ENCODE results near the gene LRRC40. TPM values are rescaled to one million over a fixed set of nuclear protein-coding genes. Genes with fewer than 3 reads are reported as not detected.
"Not testable (repeated sequence)": the region's sequence is repeated elsewhere in the genome, so short reads cannot be mapped to it uniquely, and the experiment has no call there.

Gene LRRC40
- total and polyA plus RNA-seq, 9 of the 15 experiments (the other 6 are each of a cell fraction or from before 2014, with no cell fraction given), result 16.1 to 36.2 (median 30.9) TPM

GRCh38 chr1:70190180-70190579 lies 15.2 kb downstream of the LRRC40 start:
- H4K20me1 ChIP-seq (replicated peaks; ENCODE audit: control insufficient read depth, insufficient read depth, low read length), result no peaks in the 10 kb centered on the region
- H3K27me3 ChIP-seq (ENCODE audit: control insufficient read depth in 2 of 2, insufficient read depth in 2 of 2, low read length in 2 of 2), result no peaks in the 10 kb centered on the region
- in situ Hi-C loops (cut with MboI), result no loop called here
- ATAC-seq (peak; percentile 52; the same call in 2 of the 3 replicates), FAIRE-seq (no peak), DNase-seq (ENCODE audit: extremely low read depth in 1 of 4, low spot score in 3 of 4) (no peak)
- TF ChIP-seq CBFA2T3 (IDR thresholded peaks at IDR 0.05) (no peak), SP1 (CRISPR knock-in tag; IDR thresholded peaks at IDR 0.05) (0 out of 2 replicates have a peak, but pooled peaks have one; percentile 12)
- CTCF ChIA-PET (ENCODE audit: low intra/inter-chr PET ratio), result no interaction called here
- no peak overlapping the region for H3K4me2 ChIP-seq (ENCODE audit: insufficient read depth, low read length)
- H3K9me1 ChIP-seq (ENCODE audit: control insufficient read depth, insufficient read depth, low read length), result no peaks in the 10 kb centered on the region
- H3K9me3 ChIP-seq (replicated peaks; ENCODE audit: control insufficient read depth, insufficient read depth, low read depth, low read length), result no peaks in the 10 kb centered on the region
- peaks cover 62% of the 10 kb centered on the region for H3K79me2 ChIP-seq (ENCODE audit: control insufficient read depth, insufficient read depth, low read length)
- POLR2A ChIA-PET, result interaction anchor here (0.9 to 1.1 kb wide), 2 partner anchors 16 to 18 kb away, joined by 3 read pairs; no protein-coding TSS in a partner anchor
- BruUV-seq (replicated peaks), result no TSS peak
- intact Hi-C loops (cut with micrococcal nuclease), result no loop called here
- peaks cover 7% of the 10 kb centered on the region; the same call in 2 of the 3 replicates for H3K36me3 ChIP-seq (ENCODE audit: control insufficient read depth, insufficient read depth, low read length)
- no peak overlapping the region for H3K9ac ChIP-seq (ENCODE audit: insufficient read depth in 1 of 2, low read depth in 2 of 2, low read length in 2 of 2)
- no peak overlapping the region for H3K27ac ChIP-seq (ENCODE audit: extremely low read depth, low read depth, low read length)
- no peak overlapping the region for H3K4me3 ChIP-seq
- H3K4me1 ChIP-seq (replicated peaks in 1 of 2; ENCODE audit: control insufficient read depth in 2 of 2, insufficient read depth in 2 of 2, low read length in 2 of 2), result no peaks in the 10 kb centered on the region
- H2AFZ ChIP-seq (ENCODE audit: low read depth, low read length), result no peak overlapping the region

- H3K9me3 ChIP-seq (replicated peaks; ENCODE audit: control insufficient read depth, insufficient read depth, low read depth, low read length), result no peaks in the 10 kb centered on the region
- 92% methylated on average over 2 of the region's 2 CpGs for WGBS (ENCODE audit: insufficient coverage, low coverage, missing lambda C conversion rate)
- no peak overlapping the region for H3K9ac ChIP-seq (ENCODE audit: insufficient read depth in 1 of 2, low read depth in 2 of 2, low read length in 2 of 2)
- no peaks in the 10 kb centered on the region for H3K4me1 ChIP-seq (replicated peaks in 1 of 2; ENCODE audit: control insufficient read depth in 2 of 2, insufficient read depth in 2 of 2, low read length in 2 of 2)
- TF ChIP-seq NRF1 (conservative IDR thresholded peaks at IDR 0.05 in 1 of 2, IDR thresholded peaks at IDR 0.05 in 1 of 2) (no peak), CHD4 (IDR thresholded peaks at IDR 0.05; ENCODE audit: insufficient read depth, insufficient replicate concordance, low read depth, low read length, poor library complexity, severe bottlenecking) (no peak), TGIF2 (CRISPR knock-in tag; IDR thresholded peaks at IDR 0.05) (no peak)
- H3K36me3 ChIP-seq (ENCODE audit: control insufficient read depth, insufficient read depth, low read length), result peaks cover 13% of the 10 kb centered on the region; the same call in 2 of the 3 replicates
- intact Hi-C loops (cut with micrococcal nuclease), result no loop called here
- BruUV-seq (replicated peaks), result no TSS peak
- ChIA-PET CTCF (ENCODE audit: low intra/inter-chr PET ratio) (no interaction called here), POLR2A (no interaction called here)
- ATAC-seq (no peak), DNase-seq (ENCODE audit: extremely low read depth in 1 of 4, low spot score in 3 of 4) (no peak), FAIRE-seq (no peak)
- no peaks in the 10 kb centered on the region for H4K20me1 ChIP-seq (replicated peaks; ENCODE audit: control insufficient read depth, insufficient read depth, low read length)
- peaks cover 47% of the 10 kb centered on the region for H3K79me2 ChIP-seq (ENCODE audit: control insufficient read depth, insufficient read depth, low read length)
- no peak overlapping the region for H3K27ac ChIP-seq (ENCODE audit: extremely low read depth, low read depth, low read length)
- H3K27me3 ChIP-seq (ENCODE audit: control insufficient read depth in 2 of 2, insufficient read depth in 2 of 2, low read length in 2 of 2), result no peaks in the 10 kb centered on the region
- no peak overlapping the region for H3K4me3 ChIP-seq
- H3K4me2 ChIP-seq (ENCODE audit: insufficient read depth, low read length), result no peak overlapping the region
- H2AFZ ChIP-seq (ENCODE audit: low read depth, low read length), result no peak overlapping the region
- no peaks in the 10 kb centered on the region for H3K9me1 ChIP-seq (ENCODE audit: control insufficient read depth, insufficient read depth, low read length)
- in situ Hi-C loops (cut with MboI), result no loop called here
These were observed 16.9 kb downstream of the LRRC40 start for GRCh38 chr1:70188522-70188921.

- H3K9me3 ChIP-seq (replicated peaks; ENCODE audit: control insufficient read depth, insufficient read depth, low read depth, low read length); H2AFZ ChIP-seq (ENCODE audit: low read depth, low read length); intact Hi-C loops (cut with micrococcal nuclease); H3K4me2 ChIP-seq (ENCODE audit: insufficient read depth, low read length); ATAC-seq; POLR2A ChIA-PET; DNase-seq (ENCODE audit: extremely low read depth in 1 of 4, low spot score in 3 of 4); H3K9me1 ChIP-seq (ENCODE audit: control insufficient read depth, insufficient read depth, low read length); H3K4me1 ChIP-seq (replicated peaks in 1 of 2; ENCODE audit: control insufficient read depth in 2 of 2, insufficient read depth in 2 of 2, low read length in 2 of 2); H3K9ac ChIP-seq (ENCODE audit: insufficient read depth in 1 of 2, low read depth in 2 of 2, low read length in 2 of 2); H3K27ac ChIP-seq (ENCODE audit: extremely low read depth, low read depth, low read length); FAIRE-seq; H3K4me3 ChIP-seq; H4K20me1 ChIP-seq (replicated peaks; ENCODE audit: control insufficient read depth, insufficient read depth, low read length); BruUV-seq (replicated peaks); in situ Hi-C loops (cut with MboI); H3K27me3 ChIP-seq (ENCODE audit: control insufficient read depth in 2 of 2, insufficient read depth in 2 of 2, low read length in 2 of 2): not testable (repeated sequence)
- CTCF ChIA-PET (ENCODE audit: low intra/inter-chr PET ratio), result interaction anchor here (0.6 kb wide), 1 partner anchor 71 kb away, joined by 3 read pairs; no protein-coding TSS in a partner anchor
- Histone ChIP-seq H3K79me2 (ENCODE audit: control insufficient read depth, insufficient read depth, low read length) (peaks cover 17% of the 10 kb centered on the region; the same call in 1 of the 3 replicates), H3K36me3 (ENCODE audit: control insufficient read depth, insufficient read depth, low read length) (peaks cover 21% of the 10 kb centered on the region; the same call in 2 of the 3 replicates)
- 89% methylated on average over 3 of the region's 3 CpGs for WGBS (ENCODE audit: insufficient coverage, low coverage, missing lambda C conversion rate)
These were observed 20.2 kb downstream of the LRRC40 start for GRCh38 chr1:70185181-70185580.
